Nephron (organoid): ENCODE measurements around the gene ATXN7.

ENCODE experiments used
- H3K27ac Mint-ChIP-seq, 3 experiments: 2 replicates each; pipeline ENCODE4 v1.8.0; 2020; ENCODE audit warnings: mixed read lengths in 3 of 3, mild to moderate bottlenecking in 2 of 3, moderate library complexity in 1 of 3
- H3K27me3 Mint-ChIP-seq: 2 replicates; pipeline ENCODE4 v1.8.0; 2021; ENCODE audit warnings: low read depth, mild to moderate bottlenecking, moderate library complexity, mixed read lengths
- H3K36me3 Mint-ChIP-seq: 2 replicates; pipeline ENCODE4 v1.8.0; 2020; ENCODE audit warnings: low read depth, mixed read lengths
- H3K4me1 Mint-ChIP-seq: 2 replicates; pipeline ENCODE4 v1.8.0; 2020; ENCODE audit warnings: mixed read lengths
- H3K4me3 Mint-ChIP-seq, 3 experiments: 2 replicates each; pipeline ENCODE4 v1.8.0; 2020; ENCODE audit warnings: mild to moderate bottlenecking in 3 of 3, mixed read lengths in 3 of 3, moderate library complexity in 2 of 3
- H3K9me3 Mint-ChIP-seq: 2 replicates; pipeline ENCODE4 v1.8.0; 2020; ENCODE audit warnings: mixed read lengths
- CTCF ChIP-seq, 3 experiments: fragments of 200-600 bp; sonication (generic); IDR thresholded peaks; one replicate each; pipeline ENCODE4 v1.5.0; 2021; ENCODE audit warnings: antibody characterized with exemption in 3 of 3; ENCODE audit not compliant: unreplicated experiment in 3 of 3

ATXN7 gene

DNA sequence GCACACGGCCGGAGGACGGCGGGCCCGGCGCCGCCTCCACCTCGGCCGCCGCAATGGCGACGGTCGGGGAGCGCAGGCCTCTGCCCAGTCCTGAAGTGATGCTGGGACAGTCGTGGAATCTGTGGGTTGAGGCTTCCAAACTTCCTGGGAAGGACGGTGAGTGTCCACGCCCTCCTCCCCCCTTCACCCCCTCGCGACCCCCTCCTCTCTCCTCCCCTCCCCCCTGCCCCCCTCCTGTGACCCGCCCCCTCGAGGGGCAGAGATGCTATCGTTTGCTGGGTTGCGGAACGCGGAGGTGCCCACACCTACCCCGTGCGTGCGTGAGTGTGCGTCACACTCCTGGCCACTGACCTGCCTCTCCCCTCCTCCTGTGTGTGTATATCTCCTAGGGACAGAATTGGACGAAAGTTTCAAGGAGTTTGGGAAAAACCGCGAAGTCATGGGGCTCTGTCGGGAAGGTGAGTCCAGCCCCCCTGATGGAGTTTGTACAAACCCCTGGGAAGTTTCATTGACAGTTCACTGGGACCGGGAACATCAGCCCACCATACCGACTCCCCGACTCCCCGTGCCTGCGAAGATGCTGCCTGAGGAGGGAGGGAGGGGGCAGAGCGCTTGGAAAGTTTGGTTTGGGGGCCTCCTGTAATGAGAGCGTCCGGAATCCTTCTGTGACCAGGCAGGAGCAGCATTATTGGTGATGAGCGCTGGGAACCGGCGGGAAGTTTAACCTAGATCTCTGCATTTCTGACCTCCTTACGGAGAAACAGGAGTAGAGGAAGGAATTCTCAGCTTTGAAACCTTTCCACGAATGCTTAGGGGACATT lies 49.3 kb downstream of the ATXN7 start:
- Mint-ChIP-seq H3K9me3 (no peaks in the 10 kb centered on the region), H3K27me3 (peaks cover 4% of the 10 kb centered on the region), H3K4me1 (peaks cover 13% of the 10 kb centered on the region), H3K27ac (peak overlapping the region; percentile 69 to 91 (median 82)), H3K4me3 (peak overlapping the region; percentile 88 to 95 (median 93)), H3K36me3 (peaks cover 30% of the 10 kb centered on the region)
- no peak for TF ChIP-seq CTCF (IDR thresholded peaks at IDR 0.05; ENCODE audit: unreplicated experiment in 3 of 3)

GRCh38 chr3:63914312-63914711 lies 50.6 kb downstream of the ATXN7 start:
- H3K27ac Mint-ChIP-seq = no peak overlapping the region
- peaks cover 9% of the 10 kb centered on the region for H3K4me1 Mint-ChIP-seq
- peak overlapping the region; percentile 88 to 95 (median 93) for H3K4me3 Mint-ChIP-seq
- H3K9me3 Mint-ChIP-seq = no peaks in the 10 kb centered on the region
- peaks cover 41% of the 10 kb centered on the region for H3K36me3 Mint-ChIP-seq
- H3K27me3 Mint-ChIP-seq = peaks cover 4% of the 10 kb centered on the region
- TF ChIP-seq CTCF (IDR thresholded peaks at IDR 0.05; ENCODE audit: unreplicated experiment in 3 of 3) = no peak

- H3K36me3 Mint-ChIP-seq = peaks cover 60% of the 10 kb centered on the region
- no peaks in the 10 kb centered on the region for H3K27me3 Mint-ChIP-seq
- no peak overlapping the region for H3K4me3 Mint-ChIP-seq
- no peak overlapping the region for H3K27ac Mint-ChIP-seq
- H3K4me1 Mint-ChIP-seq = no peaks in the 10 kb centered on the region
- no peaks in the 10 kb centered on the region for H3K9me3 Mint-ChIP-seq
- TF ChIP-seq CTCF (IDR thresholded peaks at IDR 0.05; ENCODE audit: unreplicated experiment in 3 of 3) = no peak
Observed at GRCh38 chr3:63918321-63918720, 54.7 kb downstream of the ATXN7 start.

- Mint-ChIP-seq H3K4me3 (no peak overlapping the region), H3K27me3 (no peaks in the 10 kb centered on the region), H3K4me1 (no peaks in the 10 kb centered on the region), H3K9me3 (peaks cover 8% of the 10 kb centered on the region), H3K27ac (no peak overlapping the region), H3K36me3 (peaks cover 68% of the 10 kb centered on the region)
- TF ChIP-seq CTCF (IDR thresholded peaks at IDR 0.05; ENCODE audit: unreplicated experiment in 3 of 3) = no peak
Observed at GRCh38 chr3:63920001-63920400, 56.3 kb downstream of the ATXN7 start.

DNA sequence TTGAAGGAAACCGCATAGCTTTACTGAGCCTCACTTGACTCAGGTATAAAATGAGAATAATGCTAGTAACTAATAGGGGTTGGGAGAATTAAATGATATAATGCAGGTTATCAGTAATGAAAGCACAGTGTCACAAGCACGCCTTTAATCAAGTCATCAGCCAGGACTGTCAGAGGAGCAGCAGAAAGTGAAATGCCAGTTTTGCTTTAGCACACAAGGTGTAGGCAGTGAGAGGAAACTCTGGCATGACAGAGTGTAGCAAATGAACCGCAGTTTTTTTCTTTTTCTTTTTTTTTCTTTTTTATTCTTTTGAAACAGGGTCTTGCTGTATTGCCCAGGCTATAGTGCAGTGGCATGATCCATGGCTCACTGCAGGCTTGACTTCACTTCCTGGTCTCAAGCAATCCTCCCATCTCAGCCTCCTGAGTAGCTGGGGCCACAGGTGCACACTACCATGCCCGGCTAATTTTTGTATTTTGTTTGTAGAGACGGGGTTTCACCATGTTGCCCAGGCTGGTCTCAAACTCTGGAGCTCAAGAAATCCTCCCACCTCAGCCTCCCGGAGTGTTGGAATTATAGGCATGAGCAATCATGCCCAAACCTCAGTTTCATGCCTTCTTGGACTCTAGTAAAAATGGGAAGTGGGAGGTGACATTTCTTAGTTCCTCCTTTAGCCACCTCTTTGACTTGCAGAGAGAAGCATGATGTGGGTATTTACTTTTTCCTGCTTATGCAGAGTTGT lies 58.2 kb downstream of the ATXN7 start:
- H3K36me3 Mint-ChIP-seq = peaks cover 75% of the 10 kb centered on the region
- H3K4me3 Mint-ChIP-seq = no peak overlapping the region
- peaks cover 4% of the 10 kb centered on the region for H3K27me3 Mint-ChIP-seq

More for the DNA sequence above, 58.2 kb downstream of the ATXN7 start:
- Mint-ChIP-seq H3K4me1 (no peaks in the 10 kb centered on the region), H3K9me3 (peaks cover 12% of the 10 kb centered on the region), H3K27ac (no peak overlapping the region)
- no peak for TF ChIP-seq CTCF (IDR thresholded peaks at IDR 0.05; ENCODE audit: unreplicated experiment in 3 of 3)
